Measurements from ENCODE around the gene CARD19.

CARD19 gene

DNA sequence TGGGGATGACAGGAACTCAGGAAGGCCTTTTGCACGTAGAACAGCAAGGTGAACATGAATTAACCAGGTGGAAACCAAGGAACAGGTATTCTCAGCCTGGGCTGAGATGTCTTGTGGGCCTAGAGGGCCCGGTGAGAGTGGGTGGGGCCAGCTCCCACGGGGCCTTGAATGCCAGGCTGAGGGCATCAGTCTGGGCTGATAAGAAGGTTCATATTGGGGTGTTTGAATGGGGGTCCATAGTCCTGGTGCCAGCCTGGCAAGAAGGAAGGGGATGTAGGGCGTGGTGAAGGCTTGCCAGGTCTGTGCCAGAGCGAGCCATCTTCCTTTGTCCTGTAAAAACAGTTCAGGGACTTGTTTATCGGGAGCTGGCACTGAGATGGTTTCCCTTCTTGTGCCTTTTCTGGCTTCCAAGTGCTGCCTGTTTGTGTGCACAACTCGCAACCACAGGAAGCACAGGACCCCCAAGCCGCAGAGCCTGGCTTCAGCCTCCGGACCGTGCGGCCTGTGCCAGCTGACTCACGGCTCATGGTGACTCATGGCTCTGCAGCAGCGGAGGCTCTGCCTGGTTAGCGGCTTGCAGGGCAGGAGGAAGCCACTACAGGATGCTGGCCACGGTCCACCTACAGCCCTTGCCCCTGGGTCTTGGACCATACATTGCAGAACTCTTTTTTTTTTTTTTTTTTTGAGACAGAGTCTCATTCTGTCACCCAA is 2.4 kb downstream of the CARD19 start:
- Histone ChIP-seq H3K9me3 (ENCODE audit: control insufficient read depth, insufficient read depth, low read depth, low read length) (no peaks in the 10 kb centered on the region; the same call in 1 of the 2 replicates), H3K36me3 (ENCODE audit: control insufficient read depth in 2 of 2, insufficient read depth in 1 of 2, low read length in 2 of 2) (no peaks in the 10 kb centered on the region; a peak in 1 of 3 replicates), H3K4me3 (ENCODE audit: low read depth, low read length) (no peak overlapping the region), H3K27ac (ENCODE audit: extremely low read depth, low read depth, low read length) (no peak overlapping the region), H3K4me1 (ENCODE audit: control insufficient read depth, insufficient read depth, low read length) (peaks cover 2% of the 10 kb centered on the region; the same call in 1 of the 2 replicates)
- ChIA-PET POLR2A (interaction anchor here (2.0 kb wide), 1 partner anchor 36 kb away, joined by 6 read pairs; the partner anchor contains the start of gene NINJ1), CTCF (interaction anchor here (0.6 to 2.9 kb wide), 4 partner anchors 9 to 61 kb away, joined by 3 to 15 read pairs (median 4); no protein-coding TSS in a partner anchor)
- TF ChIP-seq ZNF133 (tag by site-specific recombination; IDR thresholded peaks at IDR 0.05) (no peak), ZNF416 (tag by site-specific recombination; IDR thresholded peaks at IDR 0.05) (no peak), ZNF626 (tag by site-specific recombination; IDR thresholded peaks at IDR 0.05) (no peak), ZNF629 (tag by site-specific recombination; IDR thresholded peaks at IDR 0.05) (0 out of 2 replicates have a peak, but pooled peaks have one; percentile 14), ZNF391 (tag by site-specific recombination; IDR thresholded peaks at IDR 0.05; ENCODE audit: borderline replicate concordance, low read depth) (no peak), ZFP41 (tag by site-specific recombination; IDR thresholded peaks at IDR 0.05; ENCODE audit: borderline replicate concordance) (no peak), OSR2 (tag by site-specific recombination; IDR thresholded peaks at IDR 0.05) (0 out of 2 replicates have a peak, but pooled peaks have one; percentile 19), ZNF174 (tag by site-specific recombination; IDR thresholded peaks at IDR 0.05) (no peak), ZSCAN30 (tag by site-specific recombination; IDR thresholded peaks at IDR 0.05) (no peak), ZNF600 (tag by site-specific recombination; IDR thresholded peaks at IDR 0.05) (peak; percentile 80), KLF9 (tag by site-specific recombination; IDR thresholded peaks at IDR 0.05; ENCODE audit: low read depth) (no peak), PRDM1 (tag by site-specific recombination; IDR thresholded peaks at IDR 0.05) (no peak), GLIS2 (tag by site-specific recombination; IDR thresholded peaks at IDR 0.05) (peak; percentile 27; the same call in 1 of the 2 replicates), SCRT1 (tag by site-specific recombination; IDR thresholded peaks at IDR 0.05; ENCODE audit: borderline replicate concordance) (no peak), ZIC2 (tag by site-specific recombination; IDR thresholded peaks at IDR 0.05) (peak; percentile 46; the same call in 1 of the 2 replicates), GLI4 (tag by site-specific recombination; IDR thresholded peaks at IDR 0.05) (0 out of 2 replicates have a peak, but pooled peaks have one; percentile 22), ZBTB17 (tag by site-specific recombination; IDR thresholded peaks at IDR 0.05) (peak; percentile 63; the same call in 1 of the 2 replicates), HOXC10 (CRISPR knock-in tag; IDR thresholded peaks at IDR 0.05) (no peak), ZNF747 (tag by site-specific recombination; IDR thresholded peaks at IDR 0.05) (no peak)
- TF ChIP-seq, protein P1, sequence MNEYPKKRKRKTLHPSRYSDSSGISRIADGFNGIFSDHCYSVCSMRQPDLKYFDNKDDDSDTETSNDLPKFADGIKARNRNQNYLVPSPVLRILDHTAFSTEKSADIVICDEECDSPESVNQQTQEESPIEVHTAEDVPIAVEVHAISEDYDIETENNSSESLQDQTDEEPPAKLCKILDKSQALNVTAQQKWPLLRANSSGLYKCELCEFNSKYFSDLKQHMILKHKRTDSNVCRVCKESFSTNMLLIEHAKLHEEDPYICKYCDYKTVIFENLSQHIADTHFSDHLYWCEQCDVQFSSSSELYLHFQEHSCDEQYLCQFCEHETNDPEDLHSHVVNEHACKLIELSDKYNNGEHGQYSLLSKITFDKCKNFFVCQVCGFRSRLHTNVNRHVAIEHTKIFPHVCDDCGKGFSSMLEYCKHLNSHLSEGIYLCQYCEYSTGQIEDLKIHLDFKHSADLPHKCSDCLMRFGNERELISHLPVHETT (tag by site-specific recombination; IDR thresholded peaks at IDR 0.05): no peak
- TF ChIP-seq, protein P2, sequence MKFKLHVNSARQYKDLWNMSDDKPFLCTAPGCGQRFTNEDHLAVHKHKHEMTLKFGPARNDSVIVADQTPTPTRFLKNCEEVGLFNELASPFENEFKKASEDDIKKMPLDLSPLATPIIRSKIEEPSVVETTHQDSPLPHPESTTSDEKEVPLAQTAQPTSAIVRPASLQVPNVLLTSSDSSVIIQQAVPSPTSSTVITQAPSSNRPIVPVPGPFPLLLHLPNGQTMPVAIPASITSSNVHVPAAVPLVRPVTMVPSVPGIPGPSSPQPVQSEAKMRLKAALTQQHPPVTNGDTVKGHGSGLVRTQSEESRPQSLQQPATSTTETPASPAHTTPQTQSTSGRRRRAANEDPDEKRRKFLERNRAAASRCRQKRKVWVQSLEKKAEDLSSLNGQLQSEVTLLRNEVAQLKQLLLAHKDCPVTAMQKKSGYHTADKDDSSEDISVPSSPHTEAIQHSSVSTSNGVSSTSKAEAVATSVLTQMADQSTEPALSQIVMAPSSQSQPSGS (tag by site-specific recombination; IDR thresholded peaks at IDR 0.05; ENCODE audit: low read depth): no peak
- TF ChIP-seq, protein P3, sequence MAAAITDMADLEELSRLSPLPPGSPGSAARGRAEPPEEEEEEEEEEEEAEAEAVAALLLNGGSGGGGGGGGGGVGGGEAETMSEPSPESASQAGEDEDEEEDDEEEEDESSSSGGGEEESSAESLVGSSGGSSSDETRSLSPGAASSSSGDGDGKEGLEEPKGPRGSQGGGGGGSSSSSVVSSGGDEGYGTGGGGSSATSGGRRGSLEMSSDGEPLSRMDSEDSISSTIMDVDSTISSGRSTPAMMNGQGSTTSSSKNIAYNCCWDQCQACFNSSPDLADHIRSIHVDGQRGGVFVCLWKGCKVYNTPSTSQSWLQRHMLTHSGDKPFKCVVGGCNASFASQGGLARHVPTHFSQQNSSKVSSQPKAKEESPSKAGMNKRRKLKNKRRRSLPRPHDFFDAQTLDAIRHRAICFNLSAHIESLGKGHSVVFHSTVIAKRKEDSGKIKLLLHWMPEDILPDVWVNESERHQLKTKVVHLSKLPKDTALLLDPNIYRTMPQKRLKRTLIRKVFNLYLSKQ (tag by site-specific recombination; IDR thresholded peaks at IDR 0.05; ENCODE audit: borderline replicate concordance): no peak
- TF ChIP-seq, protein P4, sequence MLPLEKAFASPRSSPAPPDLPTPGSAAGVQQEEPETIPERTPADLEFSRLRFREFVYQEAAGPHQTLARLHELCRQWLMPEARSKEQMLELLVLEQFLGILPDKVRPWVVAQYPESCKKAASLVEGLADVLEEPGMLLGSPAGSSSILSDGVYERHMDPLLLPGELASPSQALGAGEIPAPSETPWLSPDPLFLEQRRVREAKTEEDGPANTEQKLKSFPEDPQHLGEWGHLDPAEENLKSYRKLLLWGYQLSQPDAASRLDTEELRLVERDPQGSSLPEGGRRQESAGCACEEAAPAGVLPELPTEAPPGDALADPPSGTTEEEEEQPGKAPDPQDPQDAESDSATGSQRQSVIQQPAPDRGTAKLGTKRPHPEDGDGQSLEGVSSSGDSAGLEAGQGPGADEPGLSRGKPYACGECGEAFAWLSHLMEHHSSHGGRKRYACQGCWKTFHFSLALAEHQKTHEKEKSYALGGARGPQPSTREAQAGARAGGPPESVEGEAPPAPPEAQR (tag by site-specific recombination; IDR thresholded peaks at IDR 0.05): no peak

Measured in HEK293 (cell line).